Measurements from ENCODE around the gene SFXN2.
"Not testable (repeated sequence)": the region's sequence is repeated elsewhere in the genome, so short reads cannot be mapped to it uniquely, and the experiment has no call there.

SFXN2 gene, protein sequence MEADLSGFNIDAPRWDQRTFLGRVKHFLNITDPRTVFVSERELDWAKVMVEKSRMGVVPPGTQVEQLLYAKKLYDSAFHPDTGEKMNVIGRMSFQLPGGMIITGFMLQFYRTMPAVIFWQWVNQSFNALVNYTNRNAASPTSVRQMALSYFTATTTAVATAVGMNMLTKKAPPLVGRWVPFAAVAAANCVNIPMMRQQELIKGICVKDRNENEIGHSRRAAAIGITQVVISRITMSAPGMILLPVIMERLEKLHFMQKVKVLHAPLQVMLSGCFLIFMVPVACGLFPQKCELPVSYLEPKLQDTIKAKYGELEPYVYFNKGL

DNA sequence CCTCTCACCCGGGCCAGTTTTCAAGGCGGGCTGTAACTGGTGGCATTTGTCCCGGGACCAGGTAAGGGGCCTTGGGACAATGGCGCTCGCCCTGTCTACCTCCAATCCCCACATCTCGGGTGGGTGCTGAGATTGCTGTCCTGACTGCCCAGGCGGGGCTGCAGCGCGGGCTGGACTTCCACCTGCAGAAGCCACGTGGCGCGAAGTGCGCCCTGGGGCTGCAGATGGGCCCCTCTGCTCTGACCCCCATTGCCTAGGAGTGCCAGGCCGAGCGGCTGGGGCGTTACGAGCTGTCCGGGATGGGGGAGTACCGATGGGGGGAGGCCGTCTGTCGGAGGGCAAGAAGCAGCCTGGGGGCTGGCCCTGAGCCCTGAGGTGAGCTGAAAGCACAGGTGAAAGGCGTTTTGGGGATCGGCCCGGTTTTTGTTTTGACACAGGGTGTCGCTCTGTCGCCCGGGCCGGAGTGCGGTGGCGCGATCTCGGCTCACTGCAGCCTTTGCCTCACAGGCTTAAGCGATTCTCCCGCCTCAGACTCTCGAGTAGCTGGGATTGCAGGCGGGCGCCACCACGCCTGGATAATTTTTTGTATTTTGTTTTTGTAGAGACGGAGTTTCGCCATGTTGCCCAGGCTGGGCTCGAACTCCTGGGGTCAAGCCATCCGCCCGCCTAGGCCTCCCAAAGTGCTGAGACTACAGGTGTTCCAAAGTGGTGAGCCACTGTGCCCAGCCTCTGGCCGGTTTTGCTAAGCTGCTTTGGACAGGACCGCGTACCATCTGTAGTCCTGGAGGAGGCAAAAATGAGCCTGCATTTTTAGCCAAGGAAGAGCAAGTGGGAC is at the start of gene SFXN2:
TSS of gene SFXN2 (plus strand) at position 16 of the 835 bp plus-strand sequence. CDS start 12,001 bp downstream, outside the sequence.
- peak; percentile 60 for DNase-seq
- peak; percentile 4 for ATAC-seq

DNA sequence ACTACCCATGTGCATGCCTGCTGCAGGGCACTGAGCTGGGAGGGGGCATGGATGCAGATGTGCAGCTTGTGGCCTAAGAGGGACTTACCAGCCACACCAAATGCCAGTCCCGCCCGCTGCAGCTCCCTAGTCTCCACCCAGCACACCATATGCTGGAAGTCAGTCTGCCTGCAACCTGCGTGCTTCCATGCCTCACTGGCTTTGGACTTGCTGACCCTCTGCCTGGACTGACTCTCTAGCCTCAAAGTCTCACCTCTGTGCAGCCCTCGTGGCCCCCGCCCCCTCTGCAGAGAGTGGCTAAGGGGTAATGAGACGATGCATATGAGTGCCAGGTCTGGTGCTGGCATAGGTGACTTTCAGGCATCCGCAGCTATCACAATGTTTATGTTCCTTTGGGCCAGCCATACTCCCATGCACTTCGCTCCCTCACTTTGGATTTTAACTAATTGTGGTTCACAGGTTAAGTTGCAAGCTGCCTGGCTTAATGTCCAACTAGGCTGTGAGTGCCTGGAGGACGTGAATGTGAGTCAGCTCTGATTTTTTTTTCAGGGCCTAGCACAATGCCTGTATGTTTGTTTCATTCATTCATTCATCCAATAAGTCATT is 48.4 kb upstream of the SFXN2 start:
- ATAC-seq (no peak), DNase-seq (no peak)

DNA sequence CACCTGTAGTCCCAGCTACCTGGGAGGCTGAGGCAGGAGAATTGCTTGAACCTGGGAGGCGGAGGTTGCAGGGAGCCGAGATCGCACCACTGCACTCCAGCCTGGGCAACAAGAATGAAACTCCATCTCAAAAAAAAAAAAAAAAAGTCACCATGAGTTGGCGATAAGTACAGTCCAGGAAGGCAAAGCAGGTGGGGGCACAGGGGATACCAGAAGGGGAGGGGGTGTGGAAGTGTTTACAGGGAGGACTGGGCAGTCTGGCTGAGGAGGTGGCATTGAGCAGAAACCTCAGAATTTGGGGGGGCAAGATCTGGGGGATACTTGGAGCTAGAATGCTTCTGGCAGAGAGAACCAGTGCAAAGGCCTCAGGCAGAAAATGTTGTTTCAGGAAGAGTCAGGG is 47.0 kb upstream of the SFXN2 start:
- not testable (repeated sequence) for DNase-seq, ATAC-seq

DNA sequence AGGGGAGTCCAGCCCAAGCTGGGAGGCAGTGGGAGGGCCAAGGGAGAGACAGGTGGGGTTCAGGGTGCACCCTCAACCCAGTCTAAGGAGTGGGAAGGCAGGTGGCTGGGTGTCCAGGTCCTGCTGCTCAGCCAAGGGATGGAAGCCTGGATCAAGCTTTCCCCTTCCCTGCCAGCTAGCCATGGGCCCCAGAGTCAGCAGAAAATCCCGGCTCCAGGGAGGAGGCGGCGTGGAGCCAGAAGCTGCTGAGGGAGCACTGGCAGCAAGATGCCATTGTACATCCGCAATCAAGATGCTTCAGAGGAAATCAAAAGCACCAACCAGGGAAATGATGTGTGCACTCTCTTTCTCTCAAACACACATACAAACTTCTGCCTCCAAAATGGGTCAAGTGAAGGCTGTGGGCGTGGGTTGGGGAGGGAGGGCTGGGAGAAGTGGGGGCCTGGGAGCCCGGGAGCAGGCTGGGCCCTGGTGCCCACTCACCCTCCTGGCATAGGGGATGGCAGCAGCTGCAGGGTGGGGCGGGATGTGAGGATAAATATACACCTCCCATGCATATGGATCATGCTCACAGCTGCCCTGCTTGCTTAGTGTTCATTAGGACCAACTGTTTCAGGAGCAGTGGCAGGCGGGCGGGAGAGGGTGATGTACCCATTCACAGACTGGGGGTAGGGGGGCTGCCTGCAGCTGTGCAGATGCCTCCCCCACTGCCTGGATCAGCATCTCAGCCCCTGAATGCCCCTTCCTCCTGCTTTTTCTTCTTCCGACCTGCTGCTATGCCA is 45.9 kb upstream of the SFXN2 start:
- ATAC-seq (no peak), DNase-seq (no peak)

DNA sequence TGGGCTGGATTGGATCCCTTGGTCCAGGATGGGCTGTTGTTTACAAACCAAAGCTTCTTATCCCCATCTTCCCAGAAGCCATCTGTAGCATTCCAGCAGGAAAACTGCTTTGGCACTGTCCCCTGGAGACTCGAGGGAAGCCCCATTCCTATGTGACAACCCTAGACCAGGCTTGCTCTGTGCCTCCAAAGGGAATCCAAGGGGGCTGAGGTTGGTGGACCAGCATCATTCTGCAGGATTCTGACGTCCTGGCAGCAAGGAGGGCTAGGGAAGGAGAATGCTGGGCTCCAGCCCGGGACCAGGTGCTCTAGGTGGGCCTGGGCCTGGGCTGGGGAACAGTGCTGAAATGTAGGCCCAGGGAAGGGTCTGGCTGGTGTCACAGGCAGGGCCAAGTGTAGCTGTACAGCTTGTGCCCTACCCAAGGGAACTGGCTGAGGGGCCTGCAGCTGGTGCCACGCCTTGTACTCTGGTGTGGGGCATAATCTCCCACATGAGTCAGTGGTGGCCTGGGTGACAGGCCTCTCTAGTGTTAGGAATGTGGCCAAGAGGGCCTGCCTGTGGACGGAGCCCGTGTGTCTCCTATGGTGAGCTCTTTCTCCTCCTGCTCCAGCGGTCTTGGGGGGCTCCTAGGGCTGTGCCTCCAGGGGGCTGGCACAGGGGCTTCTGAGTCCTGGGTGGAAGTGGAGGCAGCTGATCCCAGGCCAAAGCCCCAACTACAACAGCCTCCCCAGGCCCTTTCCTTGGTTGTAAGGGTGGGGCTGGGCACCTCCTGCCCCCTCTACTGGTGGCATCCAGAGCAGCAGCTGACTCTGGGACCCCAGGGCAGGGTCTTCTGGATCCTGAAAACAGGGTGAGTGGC is 45.0 kb upstream of the SFXN2 start:
- ATAC-seq (no peak), DNase-seq (no peak)

DNA sequence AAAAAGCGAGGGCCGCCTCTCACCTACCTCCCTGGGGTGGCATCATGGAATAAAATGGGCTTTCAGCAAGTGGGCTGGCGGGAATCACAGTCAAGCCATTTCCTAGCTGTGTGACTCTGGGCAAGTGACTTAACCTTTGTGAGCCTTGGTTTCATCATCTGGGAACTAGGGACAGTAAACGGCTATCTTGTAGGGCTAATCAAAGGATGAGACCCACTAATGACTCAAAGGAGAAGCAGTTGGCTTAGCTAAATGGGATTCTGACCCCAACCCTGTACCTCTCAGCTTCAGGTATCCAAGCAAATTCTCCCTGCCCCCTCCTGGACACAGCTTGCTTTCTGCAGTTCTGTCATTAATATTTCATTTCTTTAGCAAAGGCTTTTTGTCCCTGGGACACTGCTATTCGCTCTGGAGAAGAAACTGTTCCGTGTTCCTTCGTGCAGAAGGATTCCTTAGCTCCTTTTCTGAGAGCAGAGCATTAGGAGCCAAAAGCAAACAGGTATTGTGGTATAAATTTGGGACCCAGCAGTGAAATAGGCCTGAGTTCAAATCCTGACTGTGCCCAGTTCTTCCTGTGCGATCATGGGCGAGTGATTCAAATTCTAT is 44.3 kb upstream of the SFXN2 start:
- DNase-seq (no peak), ATAC-seq (no peak)

DNA sequence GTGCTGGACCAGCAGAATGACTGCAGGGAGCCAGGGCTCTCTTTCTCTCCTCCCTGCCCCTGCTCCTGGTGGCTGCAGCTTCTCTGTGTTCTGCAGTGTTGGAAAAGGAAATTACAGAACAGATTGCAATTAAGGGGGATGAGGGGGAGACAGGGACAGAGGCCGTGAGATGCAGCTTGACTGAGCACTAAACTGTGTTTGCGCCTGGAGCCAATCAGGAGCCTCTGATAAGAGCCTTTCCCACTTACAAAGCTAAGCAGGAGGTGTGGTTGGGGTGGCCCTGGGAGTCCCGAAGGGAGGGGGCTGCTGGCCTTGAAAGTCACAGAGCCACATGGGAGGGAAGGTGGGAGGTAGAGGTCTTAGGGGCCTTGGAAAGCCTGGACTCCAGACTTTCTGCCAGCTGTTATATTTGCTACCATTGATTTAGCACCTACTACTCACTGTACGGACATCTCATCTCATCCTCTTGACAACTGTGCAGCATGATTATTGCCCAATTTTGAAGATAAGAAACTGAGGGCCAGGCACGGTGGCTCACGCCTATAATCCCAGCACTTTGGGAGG is 43.5 kb upstream of the SFXN2 start:
- DNase-seq = no peak
- no peak for ATAC-seq

DNA sequence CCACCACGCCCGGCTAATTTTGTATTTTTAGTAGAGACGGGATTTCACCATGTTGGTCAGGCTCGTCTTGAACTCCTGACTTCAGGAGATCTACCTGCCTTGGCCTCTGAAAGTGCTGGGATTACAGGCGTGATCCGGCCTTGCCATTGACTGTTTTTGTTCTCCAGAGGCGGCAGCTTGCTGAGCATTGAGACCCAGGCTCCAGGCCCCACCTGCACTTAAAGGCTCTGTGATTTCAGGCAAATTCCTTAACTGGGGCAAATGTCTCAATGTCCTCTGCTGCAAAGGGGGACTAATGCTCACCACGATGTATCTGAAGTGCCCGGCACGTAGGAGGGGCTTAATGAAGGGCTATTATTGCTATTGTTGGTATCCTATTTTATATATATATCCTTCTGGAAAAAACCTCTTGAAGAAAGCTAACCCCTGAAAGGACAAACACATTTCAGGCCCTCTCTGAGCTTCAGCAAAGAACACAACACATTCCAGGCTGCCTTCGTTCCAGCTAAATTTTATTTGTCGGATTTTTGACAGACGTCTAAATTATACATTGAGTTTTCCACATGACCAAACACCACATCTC is 41.1 kb upstream of the SFXN2 start:
- DNase-seq (no peak), ATAC-seq (no peak)

DNA sequence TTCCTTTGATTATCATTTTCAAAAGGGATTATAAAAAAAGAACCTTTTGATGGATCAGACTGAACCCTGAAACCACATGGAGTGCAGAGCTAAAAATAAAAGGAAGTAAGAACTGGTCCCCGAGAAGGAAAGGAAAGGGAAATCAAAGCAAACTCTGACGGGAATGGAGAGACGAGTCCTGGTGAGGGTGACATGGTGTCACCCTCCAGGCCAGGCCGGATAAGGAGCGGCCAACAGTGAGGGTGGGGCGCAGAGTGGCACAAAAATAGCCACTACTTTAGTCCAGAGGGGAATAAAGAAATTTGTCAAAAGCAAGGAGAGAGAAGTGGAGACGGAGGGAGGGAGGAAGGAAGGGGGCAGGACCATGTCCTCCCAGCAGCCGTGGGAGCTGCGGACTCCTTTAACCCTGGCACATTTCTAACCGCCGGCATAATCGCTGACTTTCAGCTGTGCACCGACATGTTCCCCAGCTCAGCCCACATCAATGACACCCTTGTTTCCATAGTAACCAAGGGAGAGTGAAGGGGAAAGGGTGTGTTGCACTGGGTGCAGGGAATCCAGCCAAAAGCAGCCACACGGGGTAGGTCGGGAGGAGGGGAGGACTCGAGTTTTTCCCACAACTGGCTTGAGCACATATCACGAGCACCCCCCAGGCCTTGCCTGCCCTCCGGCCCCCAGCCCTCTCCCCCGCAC is 40.5 kb upstream of the SFXN2 start:
- ATAC-seq (peak; percentile 91), DNase-seq (peak; percentile 77)

DNA sequence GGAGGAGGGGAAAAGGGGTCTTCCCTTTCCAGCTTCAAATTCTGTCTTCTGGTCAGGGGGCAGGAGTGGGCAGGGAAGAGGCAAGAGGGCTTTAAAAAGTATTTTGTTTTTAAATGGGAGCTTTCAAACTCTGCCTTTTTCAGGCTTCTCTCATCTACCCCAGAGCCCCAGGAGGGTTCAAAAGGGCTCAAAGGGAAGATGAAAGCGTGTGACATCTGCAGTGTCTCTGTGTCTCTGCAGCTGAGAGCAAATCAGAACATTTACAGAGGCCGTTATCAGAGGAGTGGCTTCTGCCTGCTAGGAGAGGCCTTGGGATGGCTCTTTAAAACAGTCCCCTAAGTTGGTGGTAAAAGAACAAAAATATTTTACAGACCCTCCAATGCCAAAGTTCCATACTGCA is 39.9 kb upstream of the SFXN2 start:
- no peak for ATAC-seq

DNA sequence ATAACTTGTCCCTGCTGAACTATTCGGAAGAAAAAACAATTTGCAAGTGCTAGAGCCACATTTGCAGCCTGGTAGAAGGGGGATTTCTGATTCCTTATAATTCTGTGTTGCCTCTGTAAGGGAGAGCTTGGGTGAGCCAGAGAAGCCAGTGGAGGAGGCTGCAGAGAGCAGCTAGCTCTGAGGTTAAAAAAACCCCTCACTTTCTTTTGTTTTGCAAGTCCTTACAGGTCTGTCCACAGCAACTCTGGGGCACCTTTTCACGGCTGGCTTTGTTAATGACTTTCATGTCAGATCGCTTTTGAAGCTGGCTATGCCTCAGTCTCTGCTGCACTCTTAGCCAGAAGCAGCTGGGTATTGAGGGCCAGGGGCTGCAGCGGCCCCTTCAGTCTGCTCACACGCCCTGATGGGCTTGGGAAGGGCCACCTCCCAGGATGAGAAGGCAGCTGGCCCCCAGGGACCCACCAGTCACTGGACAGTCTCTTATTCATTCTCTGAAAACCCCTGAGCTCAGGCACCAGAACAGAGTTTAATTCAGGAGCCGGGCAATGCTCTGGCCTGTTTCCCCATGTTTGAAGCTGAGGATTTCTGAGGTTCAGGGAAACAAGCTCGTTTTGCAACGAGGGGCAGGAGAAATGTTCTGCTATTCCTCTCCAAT is 39.3 kb upstream of the SFXN2 start:
- DNase-seq = no peak
- no peak for ATAC-seq

More for the DNA sequence above, 39.9 kb upstream of the SFXN2 start:
- DNase-seq = no peak

DNA sequence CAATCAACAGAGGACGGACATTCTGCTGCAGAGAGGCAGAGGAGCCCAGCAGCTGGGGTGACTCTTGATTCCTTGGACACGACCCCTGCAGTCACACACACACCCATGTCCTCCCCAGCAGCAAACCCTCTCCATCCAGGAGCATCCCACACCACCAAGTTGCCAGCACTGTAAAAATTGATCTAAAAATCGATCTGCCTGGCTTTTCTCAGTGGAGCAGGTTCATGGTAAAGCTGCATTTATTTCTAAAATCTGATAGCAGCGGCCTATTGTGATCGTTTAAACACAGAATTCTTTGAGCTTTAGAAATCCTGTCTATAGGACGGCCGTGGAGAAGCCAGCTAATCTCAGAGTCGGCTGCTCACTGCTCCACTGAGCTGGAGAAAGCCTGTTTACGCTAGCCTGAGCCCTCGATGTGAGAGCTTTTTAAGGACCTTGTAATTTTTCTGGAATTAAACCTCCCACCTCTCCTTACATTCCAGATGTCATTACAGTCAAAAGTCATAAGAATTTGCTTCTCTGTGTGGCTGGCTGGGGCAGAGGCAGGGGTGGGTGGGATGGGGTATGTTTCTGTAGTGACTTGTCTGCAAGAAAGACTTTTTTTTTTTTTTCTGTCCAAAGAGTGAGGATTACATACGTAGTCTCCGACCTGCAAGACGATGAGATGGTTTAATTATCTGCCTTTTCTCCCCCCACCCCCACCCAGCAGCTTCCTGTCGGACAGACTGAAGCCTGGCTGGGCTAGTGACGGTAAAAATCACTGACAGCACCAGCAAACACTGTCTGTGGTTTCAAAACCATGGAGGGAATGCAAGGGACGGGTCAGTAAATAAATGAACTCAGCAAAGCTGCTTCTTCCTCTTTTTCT is 38.5 kb upstream of the SFXN2 start:
- DNase-seq = no peak
- no peak for ATAC-seq

DNA sequence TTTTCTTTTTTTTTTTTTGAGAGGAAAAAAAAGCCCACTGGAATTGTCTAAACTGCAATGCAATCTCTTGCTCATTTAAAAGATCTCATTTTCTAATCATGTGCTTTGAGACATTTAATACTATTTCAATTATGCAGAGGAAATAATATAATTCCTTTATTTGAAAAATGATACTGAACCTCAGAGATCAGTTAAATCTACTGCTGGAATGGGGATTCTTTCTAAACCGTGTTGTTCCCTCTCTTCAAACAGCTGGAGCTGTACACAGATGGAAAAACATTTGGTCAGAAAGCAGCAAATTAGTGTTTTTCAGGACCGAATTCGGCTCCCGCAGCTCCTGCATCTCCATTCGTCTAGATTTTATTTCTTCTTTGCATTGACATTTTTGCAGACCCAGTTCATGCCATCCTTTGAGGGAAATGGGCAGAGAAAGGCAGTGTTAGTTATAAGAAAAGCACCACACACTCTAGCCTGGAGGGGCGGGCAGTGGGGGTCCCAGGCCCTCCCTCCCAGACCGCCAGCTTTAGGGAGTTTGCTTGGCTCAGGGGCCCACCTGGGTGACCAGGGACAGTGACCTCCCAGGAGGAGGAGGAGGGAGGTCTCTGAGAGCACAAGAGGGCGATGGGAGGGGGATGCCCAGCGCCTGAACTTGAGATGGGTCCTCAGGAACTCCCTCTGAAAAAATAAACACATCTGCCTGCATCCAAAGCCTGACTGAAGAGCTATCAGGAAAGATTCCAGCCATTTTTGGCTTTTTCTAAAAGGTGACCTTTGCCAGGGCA is 37.7 kb upstream of the SFXN2 start:
- no peak for ATAC-seq
- DNase-seq = no peak

DNA sequence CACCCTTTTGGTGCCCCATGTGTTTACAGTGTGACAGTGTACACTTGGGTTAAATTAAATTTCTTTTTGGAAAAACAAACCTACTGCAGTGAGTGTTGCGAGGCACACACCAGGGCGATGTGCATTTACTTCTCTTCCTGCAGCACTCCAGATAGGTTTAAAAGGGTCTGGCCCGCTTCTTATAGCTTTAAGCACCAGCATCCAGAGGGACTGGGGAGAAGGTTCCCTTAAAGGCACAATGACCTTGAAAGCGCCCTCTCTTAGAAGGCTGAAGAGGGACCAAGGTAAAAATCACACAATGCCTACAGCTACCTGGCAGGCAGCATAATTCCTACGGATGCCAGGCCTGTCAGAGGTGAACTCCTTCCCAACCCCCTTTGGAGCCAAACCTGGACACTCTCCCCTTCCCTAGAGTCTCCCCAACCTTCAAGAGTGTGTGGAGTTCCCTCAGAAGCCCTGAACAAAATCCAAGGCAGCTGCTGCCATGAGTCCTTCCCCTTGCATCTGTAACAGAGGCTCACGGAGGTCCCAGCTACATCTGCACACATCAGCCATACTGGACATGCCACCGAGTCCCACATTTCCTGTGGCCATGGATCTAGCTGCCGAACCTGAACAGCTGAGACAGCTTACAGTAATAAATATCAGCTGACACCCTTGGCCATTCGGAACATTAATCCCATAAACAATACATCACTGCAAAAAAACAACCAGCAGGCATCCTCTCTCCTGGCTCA is 36.9 kb upstream of the SFXN2 start:
- no peak for ATAC-seq
- DNase-seq = no peak

DNA sequence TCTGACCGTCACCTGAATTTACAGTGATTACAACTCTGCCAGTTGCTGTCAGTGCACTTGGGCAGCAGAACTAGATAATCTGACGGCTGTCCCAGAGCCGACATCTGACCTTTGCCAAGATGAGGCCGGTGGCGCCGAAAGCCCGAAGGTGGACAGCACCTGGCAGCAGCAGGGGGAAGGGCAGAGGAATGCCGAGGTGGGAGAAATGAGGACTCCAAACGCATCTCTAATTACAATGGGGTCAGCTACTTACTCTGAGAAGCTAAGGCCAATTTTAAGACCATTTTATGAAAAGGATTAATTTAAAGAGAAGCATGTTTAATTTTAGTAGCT is 36.4 kb upstream of the SFXN2 start:
- DNase-seq = no peak

DNA sequence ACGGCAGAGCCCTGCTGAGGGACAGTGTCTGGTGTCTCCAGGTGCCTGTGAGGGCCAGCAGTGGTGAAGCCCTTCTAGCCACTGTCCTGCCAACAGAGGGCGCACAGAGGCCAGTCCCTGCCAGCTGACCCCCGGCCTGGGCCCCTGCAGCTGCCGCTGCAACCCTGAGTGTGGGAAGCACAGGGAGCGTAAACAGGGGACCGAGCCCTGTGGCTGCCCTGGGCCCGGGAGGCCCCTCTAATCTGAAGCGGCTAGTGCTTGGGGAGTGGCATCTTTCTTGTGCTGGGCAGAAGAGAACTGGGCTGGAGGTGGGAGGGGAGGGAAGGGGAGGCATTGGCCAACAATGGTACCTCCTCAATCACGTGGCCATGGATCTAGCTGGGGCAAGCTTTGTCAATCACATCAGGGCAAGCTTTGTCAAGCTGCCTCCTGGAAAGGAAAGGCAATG is 35.6 kb upstream of the SFXN2 start:
- ATAC-seq (peak; percentile 41), DNase-seq (peak; percentile 62)

More for the DNA sequence above, 36.4 kb upstream of the SFXN2 start:
- ATAC-seq = no peak
